NB4 (cell line): ENCODE measurements around the gene UBXN11.
A peak's percentile ranks its signal among the peaks of the same experiment; 100 is the strongest.

Experiments used
- DNase-seq: peaks from one replicate; pipeline ENCODE4 v3.0.0; 2010; ENCODE audit warnings: low read depth
- H3K4me3 ChIP-seq: one replicate; pipeline ENCODE4 v1.5.1; 2011; ENCODE audit warnings: mild to moderate bottlenecking, low read depth, low read length, moderate library complexity
- CTCF ChIP-seq: IDR thresholded peaks from one replicate; pipeline ENCODE4 v1.5.1; 2012; ENCODE audit warnings: low read depth, low read length
- MAX ChIP-seq: IDR thresholded peaks from 2 replicates; pipeline ENCODE4 v1.6.1; 2011; ENCODE audit warnings: low read depth, low read length
- MYC ChIP-seq: IDR thresholded peaks from 2 replicates; pipeline ENCODE4 v1.6.1; 2011; ENCODE audit warnings: low read depth, low read length
- POLR2A ChIP-seq: IDR thresholded peaks from 2 replicates; pipeline ENCODE4 v1.6.1; 2011; ENCODE audit warnings: mild to moderate bottlenecking; ENCODE audit not compliant: insufficient read length; ENCODE audit errors: extremely low read depth

The UBXN11 gene

GRCh38 chr1:26306290-26307229, at the start of gene UBXN11:
UBXN11 (minus strand) TSS chr1:26306636; CDS start chr1:26302883, 3,753 bp downstream.
- TF ChIP-seq POLR2A (peak; percentile 15), MAX (peak; percentile 48; the same call in 1 of the 2 replicates), CTCF (no peak), MYC (no peak)
- H3K4me3 ChIP-seq, result peak within 1 kb of the TSS; percentile 69
- peak; percentile 93 for DNase-seq

GRCh38 chr1:26356106-26356505, 49.7 kb upstream of the UBXN11 start:
- TF ChIP-seq POLR2A, result no peak
- no peak for TF ChIP-seq MYC
- no peak for TF ChIP-seq MAX
- no peak for TF ChIP-seq CTCF
- no peak overlapping the region for H3K4me3 ChIP-seq
- no peak for DNase-seq

GRCh38 chr1:26354972-26355371, 48.5 kb upstream of the UBXN11 start:
- H3K4me3 ChIP-seq, result no peak overlapping the region
- TF ChIP-seq CTCF, result no peak
- no peak for TF ChIP-seq MYC
- TF ChIP-seq POLR2A, result no peak
- TF ChIP-seq MAX, result no peak

GRCh38 chr1:26353976-26354820, 47.8 kb upstream of the UBXN11 start, which contains the start of gene CRYBG2:
CRYBG2 (minus strand) TSS chr1:26354130; CDS start chr1:26346657, 7,473 bp downstream.
- H3K4me3 ChIP-seq, result no peak within 1 kb of the TSS
- TF ChIP-seq MYC (no peak), MAX (no peak), CTCF (no peak), POLR2A (no peak)
- no peak for DNase-seq

More at GRCh38 chr1:26354972-26355371, 48.5 kb upstream of the UBXN11 start:
- no peak for DNase-seq

GRCh38 chr1:26353210-26353859, 46.9 kb upstream of the UBXN11 start:
- no peak for DNase-seq
- TF ChIP-seq CTCF, result no peak
- TF ChIP-seq MYC, result no peak
- TF ChIP-seq POLR2A, result no peak
- no peak overlapping the region for H3K4me3 ChIP-seq
